ENCODE measurements around the gene CGB1.
"Not testable (repeated sequence)": the region's sequence is repeated elsewhere in the genome, so short reads cannot be mapped to it uniquely, and the experiment has no call there.

DNA sequence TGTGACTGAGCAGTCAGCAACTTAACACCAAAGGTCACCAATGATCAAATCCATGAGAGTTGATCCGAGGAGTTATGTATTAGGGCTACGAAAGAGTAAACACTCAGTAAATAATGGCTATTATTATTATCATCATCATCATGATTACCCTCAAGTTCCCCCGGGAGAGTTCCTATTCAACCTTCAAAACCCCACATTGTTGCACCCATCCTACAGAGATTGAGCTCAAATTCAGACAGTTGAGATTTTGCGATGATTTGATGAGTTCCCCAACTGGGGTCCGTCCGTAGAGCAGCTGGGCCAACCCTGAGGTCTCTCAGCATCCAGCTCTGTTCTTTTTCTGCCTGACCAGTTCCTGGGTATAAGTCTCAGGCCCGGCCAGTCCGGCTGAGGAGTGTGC lies 1.4 kb upstream of the CGB1 start:
- TF ChIP-seq, protein P1, sequence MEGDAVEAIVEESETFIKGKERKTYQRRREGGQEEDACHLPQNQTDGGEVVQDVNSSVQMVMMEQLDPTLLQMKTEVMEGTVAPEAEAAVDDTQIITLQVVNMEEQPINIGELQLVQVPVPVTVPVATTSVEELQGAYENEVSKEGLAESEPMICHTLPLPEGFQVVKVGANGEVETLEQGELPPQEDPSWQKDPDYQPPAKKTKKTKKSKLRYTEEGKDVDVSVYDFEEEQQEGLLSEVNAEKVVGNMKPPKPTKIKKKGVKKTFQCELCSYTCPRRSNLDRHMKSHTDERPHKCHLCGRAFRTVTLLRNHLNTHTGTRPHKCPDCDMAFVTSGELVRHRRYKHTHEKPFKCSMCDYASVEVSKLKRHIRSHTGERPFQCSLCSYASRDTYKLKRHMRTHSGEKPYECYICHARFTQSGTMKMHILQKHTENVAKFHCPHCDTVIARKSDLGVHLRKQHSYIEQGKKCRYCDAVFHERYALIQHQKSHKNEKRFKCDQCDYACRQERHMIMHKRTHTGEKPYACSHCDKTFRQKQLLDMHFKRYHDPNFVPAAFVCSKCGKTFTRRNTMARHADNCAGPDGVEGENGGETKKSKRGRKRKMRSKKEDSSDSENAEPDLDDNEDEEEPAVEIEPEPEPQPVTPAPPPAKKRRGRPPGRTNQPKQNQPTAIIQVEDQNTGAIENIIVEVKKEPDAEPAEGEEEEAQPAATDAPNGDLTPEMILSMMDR (IDR thresholded peaks at IDR 0.05; ENCODE audit: low read depth, low read length, poor library complexity, severe bottlenecking) = not testable (repeated sequence)
- TF ChIP-seq EZH2phosphoT487 (IDR thresholded peaks at IDR 0.05; ENCODE audit: borderline replicate concordance, low read length) = not testable (repeated sequence)

All from DOHH2 (cell line).